HG03439 (cell line): ENCODE results near the gene DDIT3.
"Not testable (repeated sequence)": the region's sequence is repeated elsewhere in the genome, so short reads cannot be mapped to it uniquely, and the experiment has no call there.

Experiments used
- ATAC-seq: cut with Tn5 transposase; IDR thresholded peaks from one replicate; pipeline ENCODE4 v1.9.1; 2021; ENCODE audit warnings: mild to moderate bottlenecking, moderate library complexity; ENCODE audit not compliant: unreplicated experiment

The DDIT3 gene

GRCh38 chr12:57520053-57520818 is at the start of gene DDIT3:
TSS of gene DDIT3 (minus strand) at chr12:57520514. CDS start at chr12:57517406, 3,108 bp downstream.
- peak; percentile 52 for ATAC-seq

GRCh38 chr12:57569858-57570257 is 49.5 kb upstream of the DDIT3 start:
- ATAC-seq: no peak

GRCh38 chr12:57568838-57569237 is 48.5 kb upstream of the DDIT3 start:
- no peak for ATAC-seq

GRCh38 chr12:57564178-57564740 is 43.9 kb upstream of the DDIT3 start:
- no peak for ATAC-seq

- no peak for ATAC-seq
Observed at GRCh38 chr12:57563358-57563757, 43.0 kb upstream of the DDIT3 start.

- ATAC-seq: not testable (repeated sequence)
Observed at GRCh38 chr12:57561117-57561516, 40.8 kb upstream of the DDIT3 start.

- no peak for ATAC-seq
Observed at GRCh38 chr12:57560516-57560915, 40.2 kb upstream of the DDIT3 start.

- no peak for ATAC-seq
Observed at GRCh38 chr12:57558864-57559263, 38.5 kb upstream of the DDIT3 start.

- ATAC-seq: no peak
Observed at GRCh38 chr12:57554897-57555296, 34.6 kb upstream of the DDIT3 start.

GRCh38 chr12:57554453-57554852 is 34.1 kb upstream of the DDIT3 start:
- no peak for ATAC-seq

GRCh38 chr12:57553343-57554202 is 33.3 kb upstream of the DDIT3 start:
- no peak for ATAC-seq

GRCh38 chr12:57552835-57553313 is 32.6 kb upstream of the DDIT3 start:
- ATAC-seq: no peak

- ATAC-seq: no peak
Observed at GRCh38 chr12:57552306-57552651, 32.0 kb upstream of the DDIT3 start.

- ATAC-seq: no peak
Observed at GRCh38 chr12:57551637-57552305, 31.5 kb upstream of the DDIT3 start.

GRCh38 chr12:57550641-57551549 is 30.6 kb upstream of the DDIT3 start:
- ATAC-seq: no peak

GRCh38 chr12:57549909-57550640 is 29.8 kb upstream of the DDIT3 start, which contains the start of gene KIF5A:
TSS of gene KIF5A (plus strand) at chr12:57550044. CDS start at chr12:57550272, 228 bp downstream.
- ATAC-seq: no peak

- ATAC-seq: no peak
Observed at GRCh38 chr12:57549203-57549908, 29.0 kb upstream of the DDIT3 start.

- ATAC-seq: no peak
Observed at GRCh38 chr12:57548488-57548887, 28.2 kb upstream of the DDIT3 start.

GRCh38 chr12:57548013-57548315 is 27.6 kb upstream of the DDIT3 start:
- ATAC-seq: no peak
